Stimulated activated CD4-positive, alpha-beta T cell treated with anti-CD3 and anti-CD28 coated beads, TNF-alpha, amount 100 ng/mL, for 1 hour (primary cell): ENCODE results near the gene ZNF524.

Source experiments
- DNase-seq, 3 donors: peaks; one replicate each; pipeline ENCODE4 v3.0.0-alpha.2; 2020; ENCODE audit warnings: low read depth in 3 of 3, low spot score in 1 of 3

ZNF524 gene

DNA sequence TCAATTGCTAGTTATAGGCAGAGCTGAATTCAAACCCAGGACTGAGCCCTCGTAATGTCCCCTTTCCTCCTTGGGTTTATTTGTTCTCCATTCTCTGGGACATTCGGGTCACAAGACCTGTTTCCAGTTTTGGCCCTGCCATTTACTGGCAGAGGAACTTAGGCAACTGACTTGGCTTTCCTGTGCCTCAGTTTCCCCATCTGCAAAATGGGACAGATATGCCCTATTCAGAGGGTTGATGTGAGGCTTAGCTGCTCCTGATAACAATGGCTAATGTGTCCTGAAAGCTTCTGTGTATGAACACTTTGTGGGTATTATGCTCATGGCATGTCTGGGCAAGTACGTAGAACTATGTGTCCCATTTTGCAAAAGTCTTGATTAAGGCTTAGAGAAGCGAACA is 996 bp downstream of the ZNF524 start:
- no peak for DNase-seq

DNA sequence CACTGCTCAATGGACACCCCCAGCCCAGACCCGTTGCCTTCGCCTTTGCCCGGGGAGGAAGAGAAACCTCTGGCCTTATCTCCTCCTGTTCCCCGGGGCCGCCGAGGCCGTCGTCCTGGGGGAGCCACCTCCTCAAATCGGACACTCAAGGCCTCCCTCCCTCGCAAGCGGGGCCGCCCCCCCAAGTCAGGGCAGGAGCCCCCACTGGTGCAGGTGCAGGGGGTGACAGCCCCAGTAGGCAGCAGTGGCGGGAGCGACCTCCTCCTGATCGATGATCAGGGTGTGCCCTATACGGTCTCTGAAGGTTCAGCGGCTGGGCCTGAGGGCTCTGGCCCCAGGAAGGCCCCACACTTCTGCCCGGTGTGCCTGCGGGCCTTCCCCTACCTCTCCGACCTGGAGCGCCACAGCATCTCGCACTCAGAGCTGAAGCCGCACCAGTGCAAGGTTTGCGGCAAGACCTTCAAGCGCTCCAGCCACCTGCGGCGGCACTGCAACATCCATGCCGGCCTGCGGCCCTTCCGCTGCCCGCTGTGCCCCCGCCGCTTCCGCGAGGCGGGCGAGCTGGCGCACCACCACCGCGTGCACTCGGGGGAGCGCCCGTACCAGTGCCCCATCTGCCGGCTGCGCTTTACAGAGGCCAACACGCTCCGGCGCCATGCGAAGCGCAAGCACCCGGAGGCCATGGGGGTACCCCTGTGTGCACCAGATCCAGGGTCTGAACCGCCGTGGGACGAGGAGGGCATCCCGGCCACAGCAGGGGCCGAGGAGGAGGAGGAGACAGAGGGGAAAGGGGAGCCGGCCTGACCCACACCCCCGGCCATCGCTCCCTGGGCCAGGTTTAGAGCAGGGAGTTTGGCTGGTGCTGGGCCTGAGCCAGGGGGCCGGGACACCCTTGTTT is 2.3 kb downstream of the ZNF524 start:
- no peak for DNase-seq

GRCh38 chr19:55603115-55603514 is 3.0 kb downstream of the ZNF524 start:
- DNase-seq, result no peak

- DNase-seq, result no peak
Observed at GRCh38 chr19:55603581-55604292, 3.6 kb downstream of the ZNF524 start.

DNA sequence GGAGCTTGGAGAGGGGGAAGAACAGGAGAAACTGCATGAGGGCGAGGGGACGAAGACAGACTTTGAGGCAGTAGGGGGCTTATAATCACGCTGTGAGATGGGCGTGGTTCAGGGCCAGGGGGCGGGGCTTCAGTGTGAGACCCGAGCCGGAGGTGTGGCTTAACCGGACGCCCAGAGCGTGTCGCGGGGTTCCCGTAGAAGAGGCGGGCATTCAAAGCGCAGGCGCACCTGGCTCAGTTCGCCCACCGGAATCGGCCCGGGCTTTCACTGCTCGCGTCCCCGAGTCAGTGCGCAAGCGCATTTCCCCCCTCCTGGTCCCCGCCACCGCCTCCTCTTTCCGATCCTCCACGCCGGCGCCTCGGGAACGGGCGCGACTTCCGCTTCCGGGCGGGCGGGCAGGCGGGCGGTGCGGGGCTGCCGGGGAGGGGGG is 5.1 kb downstream of the ZNF524 start:
- peak; percentile 96 to 99 (median 97) for DNase-seq

DNA sequence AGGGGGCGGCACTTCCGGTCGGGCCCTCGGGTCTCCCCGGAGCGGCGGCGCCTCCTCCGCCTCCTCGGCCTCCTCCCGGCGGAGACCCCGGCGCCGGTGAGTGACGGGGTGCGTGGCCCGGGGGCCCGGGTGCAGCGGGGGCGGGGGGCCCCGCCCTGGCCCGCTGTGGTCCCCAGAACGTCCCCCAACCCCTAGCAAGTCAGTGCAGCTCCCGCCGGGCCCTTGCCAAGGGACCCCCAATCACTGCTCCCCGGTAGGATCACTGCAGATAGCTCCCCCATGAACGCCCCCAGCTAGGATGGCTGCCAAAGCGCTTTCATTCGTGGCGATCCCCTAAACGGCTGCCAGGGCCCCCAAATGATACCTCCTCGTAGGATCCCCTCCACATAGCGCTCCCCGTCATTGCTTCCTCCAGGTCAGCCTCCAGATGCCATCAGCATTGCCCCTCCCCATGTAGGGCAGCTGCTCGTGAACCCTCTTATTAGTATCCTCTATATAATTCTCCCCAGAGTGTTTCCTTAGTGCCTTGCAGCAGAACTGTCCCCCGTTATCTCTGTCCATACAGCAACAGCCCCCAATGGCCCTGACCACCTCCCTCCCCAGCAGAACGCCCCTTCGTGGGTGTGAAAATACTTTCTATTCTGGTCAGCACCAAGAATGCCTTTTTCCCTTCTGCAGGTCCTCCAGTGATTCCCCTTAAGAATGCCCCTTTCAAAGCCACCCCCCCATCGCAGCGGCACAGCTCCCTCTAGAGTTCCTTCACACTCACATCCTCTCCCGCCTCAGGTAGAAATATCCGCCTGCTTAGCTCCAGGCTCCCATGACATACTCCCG is 5.8 kb downstream of the ZNF524 start, which contains the start of gene ZNF865:
Gene ZNF865, plus strand, starts transcription at position 11 of the 834 bp plus-strand sequence. CDS start 7,972 bp downstream, outside the sequence.
- peak in 2 of 3 donors; percentile 36 to 45 for DNase-seq

- no peak for DNase-seq
Observed at GRCh38 chr19:55606471-55606787, 6.3 kb downstream of the ZNF524 start.

DNA sequence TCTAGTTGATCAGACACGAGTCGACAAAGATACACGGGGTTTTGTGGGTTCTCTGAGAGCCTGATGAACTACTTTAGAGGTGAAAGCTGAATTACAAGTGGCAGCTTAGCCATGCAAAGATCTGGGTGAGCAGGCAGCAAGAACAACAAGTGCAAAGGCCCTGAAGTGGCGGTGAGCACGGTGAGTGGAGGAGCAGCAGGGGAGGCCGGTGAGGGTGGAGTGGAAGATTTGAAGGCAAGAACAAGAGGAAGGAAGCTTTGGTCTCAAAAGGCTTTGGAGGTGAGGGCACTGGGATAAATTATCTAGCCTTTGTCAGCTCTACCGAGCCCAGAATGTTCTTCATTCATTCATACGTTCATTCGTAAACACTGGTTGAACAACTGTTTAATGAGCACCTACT is 6.7 kb downstream of the ZNF524 start:
- no peak for DNase-seq

GRCh38 chr19:55609326-55609725 is 9.2 kb downstream of the ZNF524 start:
- DNase-seq, result no peak

GRCh38 chr19:55611300-55611982 is 11.4 kb downstream of the ZNF524 start:
- DNase-seq, result no peak

DNA sequence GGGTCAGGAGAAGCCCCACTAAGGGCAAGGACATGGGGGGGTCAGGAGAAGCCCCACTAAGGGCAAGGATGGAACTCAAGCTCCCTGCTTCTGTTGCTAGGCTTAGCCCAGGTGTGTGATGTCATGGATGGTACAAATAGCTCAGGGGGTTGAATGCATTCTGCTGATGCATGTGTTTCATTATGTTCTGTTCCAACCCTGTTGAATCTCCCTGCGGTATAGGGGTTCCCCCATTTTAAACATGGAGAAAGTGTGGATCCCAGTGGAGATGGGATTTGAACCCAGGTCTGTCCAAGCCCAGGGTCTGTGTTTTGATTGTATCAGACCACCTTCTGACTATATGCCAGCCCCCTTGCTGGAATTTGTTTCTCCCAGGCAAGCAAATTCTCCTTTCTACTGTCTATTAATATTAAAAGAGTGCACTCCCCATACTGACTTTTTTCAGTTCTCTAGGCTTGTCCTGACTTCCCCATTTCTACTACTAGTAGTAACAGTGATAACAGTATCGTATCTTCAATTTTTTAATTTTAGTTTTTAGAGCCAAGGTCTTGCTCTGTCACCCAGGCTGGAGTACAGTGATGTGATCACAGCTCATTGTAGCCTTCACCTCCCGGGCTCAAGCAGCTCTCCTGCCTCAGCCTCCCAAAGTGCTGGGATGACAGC is 12.0 kb downstream of the ZNF524 start:
- no peak for DNase-seq

GRCh38 chr19:55613396-55613795 is 13.3 kb downstream of the ZNF524 start:
- DNase-seq, result no peak

- no peak for DNase-seq
Observed at GRCh38 chr19:55613930-55614710, 14.0 kb downstream of the ZNF524 start.

DNA sequence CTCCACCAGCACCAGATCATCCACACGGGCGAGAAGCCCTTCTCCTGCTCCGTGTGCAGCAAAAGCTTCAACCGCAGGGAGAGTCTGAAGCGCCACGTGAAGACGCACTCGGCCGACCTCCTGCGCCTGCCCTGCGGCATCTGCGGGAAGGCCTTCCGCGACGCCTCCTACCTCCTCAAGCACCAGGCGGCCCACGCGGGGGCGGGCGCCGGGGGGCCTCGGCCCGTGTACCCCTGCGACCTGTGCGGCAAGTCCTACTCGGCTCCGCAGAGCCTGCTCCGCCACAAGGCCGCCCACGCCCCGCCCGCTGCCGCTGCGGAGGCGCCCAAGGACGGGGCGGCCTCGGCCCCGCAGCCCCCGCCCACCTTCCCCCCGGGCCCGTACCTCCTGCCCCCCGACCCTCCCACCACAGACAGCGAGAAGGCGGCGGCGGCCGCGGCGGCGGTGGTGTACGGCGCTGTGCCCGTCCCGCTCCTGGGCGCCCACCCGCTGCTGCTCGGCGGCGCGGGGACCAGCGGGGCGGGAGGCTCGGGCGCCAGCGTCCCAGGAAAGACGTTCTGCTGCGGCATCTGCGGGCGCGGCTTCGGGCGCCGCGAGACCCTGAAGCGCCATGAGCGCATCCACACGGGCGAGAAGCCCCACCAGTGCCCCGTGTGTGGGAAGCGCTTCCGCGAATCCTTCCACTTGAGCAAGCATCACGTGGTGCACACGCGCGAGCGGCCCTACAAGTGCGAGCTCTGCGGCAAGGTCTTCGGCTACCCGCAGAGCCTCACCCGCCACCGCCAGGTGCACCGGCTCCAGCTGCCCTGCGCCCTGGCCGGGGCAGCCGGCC is 14.8 kb downstream of the ZNF524 start:
- no peak for DNase-seq

- no peak for DNase-seq
Observed at GRCh38 chr19:55615543-55616394, 15.7 kb downstream of the ZNF524 start.

DNA sequence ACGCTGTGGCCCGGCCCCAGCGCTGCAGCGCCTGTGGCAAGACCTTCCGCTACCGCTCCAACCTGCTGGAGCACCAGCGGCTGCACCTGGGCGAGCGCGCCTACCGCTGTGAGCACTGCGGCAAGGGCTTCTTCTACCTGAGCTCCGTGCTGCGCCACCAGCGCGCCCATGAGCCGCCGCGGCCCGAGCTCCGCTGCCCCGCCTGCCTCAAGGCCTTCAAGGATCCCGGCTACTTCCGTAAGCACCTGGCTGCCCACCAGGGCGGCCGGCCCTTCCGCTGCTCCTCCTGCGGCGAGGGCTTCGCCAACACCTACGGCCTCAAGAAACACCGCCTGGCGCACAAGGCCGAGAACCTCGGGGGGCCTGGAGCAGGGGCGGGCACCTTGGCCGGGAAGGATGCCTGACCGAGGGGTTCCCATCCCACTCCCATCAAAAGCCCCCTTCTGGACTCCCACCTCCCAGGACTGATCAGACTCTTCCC is 16.3 kb downstream of the ZNF524 start:
- no peak for DNase-seq

GRCh38 chr19:55617426-55617825 is 17.3 kb downstream of the ZNF524 start:
- no peak for DNase-seq

DNA sequence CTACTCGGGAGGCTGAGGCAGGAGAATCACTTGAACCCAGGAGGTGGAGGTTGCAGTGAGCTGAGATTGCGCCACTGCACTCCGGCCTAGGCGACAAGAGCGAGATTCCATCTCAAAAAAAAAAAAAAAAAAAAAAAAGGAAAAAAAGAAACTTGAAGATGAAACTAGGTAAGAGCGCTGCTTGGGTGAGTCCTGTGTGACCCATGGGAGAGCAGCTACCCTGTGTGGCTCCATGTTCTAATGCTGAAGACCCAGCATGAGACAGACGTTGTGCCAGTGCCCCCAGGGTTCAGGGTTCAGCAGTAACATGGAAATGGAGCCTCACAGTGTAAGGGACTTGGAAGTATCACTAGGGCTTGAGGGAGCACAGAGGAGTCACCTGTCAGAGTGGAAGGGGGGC is 18.3 kb downstream of the ZNF524 start:
- no peak for DNase-seq
